ENCODE results near the gene FANCC. TPM values are rescaled to one million over a fixed set of nuclear protein-coding genes. Genes with fewer than 3 reads are reported as not detected.
"Not testable (repeated sequence)": the region's sequence is repeated elsewhere in the genome, so short reads cannot be mapped to it uniquely, and the experiment has no call there.

The FANCC gene
- total RNA-seq, 2 donors from 2014 or later = 17.6 to 23.5 TPM

- peaks cover 37% of the 10 kb centered on the region for H3K9me3 Mint-ChIP-seq
- no peaks in the 10 kb centered on the region for H3K4me1 Mint-ChIP-seq
- Histone ChIP-seq H3K27ac (ENCODE audit: low read depth, low read length) (no peak overlapping the region), H3K4me3 (ENCODE audit: low read length) (no peak overlapping the region), H3K4me1 (ENCODE audit: control insufficient read depth, insufficient read depth, low read length) (no peaks in the 10 kb centered on the region), H3K27me3 (ENCODE audit: control insufficient read depth, insufficient read depth, low read length, poor library complexity, severe bottlenecking) (no peaks in the 10 kb centered on the region), H3K36me3 (ENCODE audit: control insufficient read depth, insufficient read depth, low read length) (no peaks in the 10 kb centered on the region), H3K9ac (ENCODE audit: extremely low read depth, low read length, poor library complexity, severe bottlenecking) (no peak overlapping the region), H3K9me3 (ENCODE audit: control insufficient read depth, low read length) (peaks cover 12% of the 10 kb centered on the region)
- TF ChIP-seq, protein P1, sequence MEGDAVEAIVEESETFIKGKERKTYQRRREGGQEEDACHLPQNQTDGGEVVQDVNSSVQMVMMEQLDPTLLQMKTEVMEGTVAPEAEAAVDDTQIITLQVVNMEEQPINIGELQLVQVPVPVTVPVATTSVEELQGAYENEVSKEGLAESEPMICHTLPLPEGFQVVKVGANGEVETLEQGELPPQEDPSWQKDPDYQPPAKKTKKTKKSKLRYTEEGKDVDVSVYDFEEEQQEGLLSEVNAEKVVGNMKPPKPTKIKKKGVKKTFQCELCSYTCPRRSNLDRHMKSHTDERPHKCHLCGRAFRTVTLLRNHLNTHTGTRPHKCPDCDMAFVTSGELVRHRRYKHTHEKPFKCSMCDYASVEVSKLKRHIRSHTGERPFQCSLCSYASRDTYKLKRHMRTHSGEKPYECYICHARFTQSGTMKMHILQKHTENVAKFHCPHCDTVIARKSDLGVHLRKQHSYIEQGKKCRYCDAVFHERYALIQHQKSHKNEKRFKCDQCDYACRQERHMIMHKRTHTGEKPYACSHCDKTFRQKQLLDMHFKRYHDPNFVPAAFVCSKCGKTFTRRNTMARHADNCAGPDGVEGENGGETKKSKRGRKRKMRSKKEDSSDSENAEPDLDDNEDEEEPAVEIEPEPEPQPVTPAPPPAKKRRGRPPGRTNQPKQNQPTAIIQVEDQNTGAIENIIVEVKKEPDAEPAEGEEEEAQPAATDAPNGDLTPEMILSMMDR (conservative IDR thresholded peaks at IDR 0.05) = no peak
- peaks cover 3% of the 10 kb centered on the region for H3K27me3 Mint-ChIP-seq (ENCODE audit: insufficient read depth)
- no peak for DNase-seq
- H3K36me3 Mint-ChIP-seq (ENCODE audit: low read depth) = no peaks in the 10 kb centered on the region
- H3K4me3 Mint-ChIP-seq = no peak overlapping the region
- H3K27ac Mint-ChIP-seq = no peak overlapping the region
- WGBS, 2 experiments (ENCODE audit: insufficient coverage in 1 of 2, insufficient read length in 1 of 2) = 100% methylated on average over 1 to 2 of the region's 2 CpGs
These were observed 15.9 kb upstream of the FANCC start for GRCh38 chr9:95333426-95333825.

DNA sequence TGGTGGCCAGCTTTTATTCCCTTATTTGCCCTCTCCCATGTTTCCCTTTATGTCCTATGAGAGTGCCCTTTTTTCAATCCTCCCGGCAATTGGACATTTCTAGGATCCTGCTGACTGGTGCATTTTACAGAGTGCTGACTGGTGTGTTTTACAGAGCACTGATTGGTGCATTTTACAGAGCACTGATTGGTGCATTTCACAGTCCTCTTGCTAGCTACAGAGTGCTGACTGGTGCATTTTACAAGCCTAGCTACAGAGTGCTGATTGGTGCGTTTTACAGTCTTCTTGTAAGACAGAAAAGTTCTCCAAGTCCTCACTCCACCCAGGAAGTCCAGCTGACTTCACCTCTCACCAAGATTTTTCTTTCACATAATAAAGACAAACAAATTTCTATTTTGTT lies 15.4 kb upstream of the FANCC start:
- peaks cover 2% of the 10 kb centered on the region for H3K27me3 Mint-ChIP-seq (ENCODE audit: insufficient read depth)
- 94 to 100% methylated on average over 2 of the region's 2 CpGs for WGBS, 2 experiments (ENCODE audit: insufficient coverage in 1 of 2, insufficient read length in 1 of 2)
- Histone ChIP-seq H3K9ac (ENCODE audit: extremely low read depth, low read length, poor library complexity, severe bottlenecking) (no peak overlapping the region), H3K27me3 (ENCODE audit: control insufficient read depth, insufficient read depth, low read length, poor library complexity, severe bottlenecking) (no peaks in the 10 kb centered on the region), H3K4me3 (ENCODE audit: low read length) (no peak overlapping the region), H3K4me1 (ENCODE audit: control insufficient read depth, insufficient read depth, low read length) (no peaks in the 10 kb centered on the region), H3K9me3 (ENCODE audit: control insufficient read depth, low read length) (peaks cover 18% of the 10 kb centered on the region), H3K36me3 (ENCODE audit: control insufficient read depth, insufficient read depth, low read length) (no peaks in the 10 kb centered on the region), H3K27ac (ENCODE audit: low read depth, low read length) (no peak overlapping the region)
- H3K4me3 Mint-ChIP-seq = no peak overlapping the region
- DNase-seq = no peak
- H3K9me3 Mint-ChIP-seq = peaks cover 43% of the 10 kb centered on the region
- no peak overlapping the region for H3K27ac Mint-ChIP-seq
- H3K36me3 Mint-ChIP-seq (ENCODE audit: low read depth) = no peaks in the 10 kb centered on the region
- TF ChIP-seq, protein P1 (conservative IDR thresholded peaks at IDR 0.05) = no peak
- no peaks in the 10 kb centered on the region for H3K4me1 Mint-ChIP-seq

DNA sequence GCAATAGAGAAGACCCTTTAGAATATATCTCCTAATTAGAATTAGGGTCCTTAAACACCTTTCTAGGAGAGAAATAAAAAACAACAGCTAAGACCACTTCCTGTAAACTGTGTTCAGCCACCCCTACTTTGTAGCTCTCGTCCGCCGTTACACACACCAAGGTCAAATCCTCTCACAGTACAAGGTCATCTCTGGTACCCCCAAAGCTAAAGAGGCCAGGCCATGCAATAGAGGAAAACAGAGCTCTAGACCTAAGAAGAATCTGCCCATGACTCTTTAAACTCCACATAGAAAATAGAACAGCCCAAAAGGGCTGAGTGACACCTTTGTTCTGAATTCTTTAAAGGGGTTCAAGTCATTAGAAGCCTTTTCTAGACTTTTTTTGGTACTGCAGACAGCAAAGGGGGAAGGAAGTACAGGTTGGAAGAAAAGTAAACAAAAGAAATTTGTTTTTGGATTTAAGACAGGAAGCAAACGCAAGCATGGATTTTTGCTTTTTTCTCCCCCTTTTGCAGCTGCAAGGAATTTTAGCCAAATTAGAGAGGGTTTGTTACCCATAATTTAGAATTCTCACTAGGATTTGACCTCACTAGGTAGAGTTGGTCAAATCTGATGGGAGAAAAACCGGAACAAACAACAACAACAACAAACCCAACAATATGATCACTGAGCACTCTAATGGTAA lies 13.4 kb upstream of the FANCC start:
- no peak for DNase-seq
- H3K4me1 Mint-ChIP-seq = no peaks in the 10 kb centered on the region
- H3K4me3 Mint-ChIP-seq = no peak overlapping the region
- peaks cover 34% of the 10 kb centered on the region for H3K9me3 ChIP-seq (ENCODE audit: control insufficient read depth, low read length)
- 90 to 97% methylated on average over 1 to 4 of the region's 5 CpGs for WGBS, 2 experiments (ENCODE audit: insufficient coverage in 1 of 2, insufficient read length in 1 of 2)
- H3K36me3 ChIP-seq (ENCODE audit: control insufficient read depth, insufficient read depth, low read length) = no peaks in the 10 kb centered on the region
- H3K4me1 ChIP-seq (ENCODE audit: control insufficient read depth, insufficient read depth, low read length) = no peaks in the 10 kb centered on the region
- no peaks in the 10 kb centered on the region for H3K27me3 ChIP-seq (ENCODE audit: control insufficient read depth, insufficient read depth, low read length, poor library complexity, severe bottlenecking)
- peaks cover 2% of the 10 kb centered on the region for H3K27me3 Mint-ChIP-seq (ENCODE audit: insufficient read depth)
- H3K27ac Mint-ChIP-seq = no peak overlapping the region
- no peak overlapping the region for H3K4me3 ChIP-seq (ENCODE audit: low read length)
- TF ChIP-seq, protein P1 (conservative IDR thresholded peaks at IDR 0.05) = no peak
- H3K9ac ChIP-seq (ENCODE audit: extremely low read depth, low read length, poor library complexity, severe bottlenecking) = no peak overlapping the region
- H3K27ac ChIP-seq (ENCODE audit: low read depth, low read length) = no peak overlapping the region
- peaks cover 57% of the 10 kb centered on the region for H3K9me3 Mint-ChIP-seq
- peaks cover 3% of the 10 kb centered on the region for H3K36me3 Mint-ChIP-seq (ENCODE audit: low read depth)

GRCh38 chr9:95329061-95329460 lies 11.6 kb upstream of the FANCC start:
- H3K4me1 ChIP-seq (ENCODE audit: control insufficient read depth, insufficient read depth, low read length); H3K4me1 Mint-ChIP-seq; H3K27ac Mint-ChIP-seq; H3K4me3 ChIP-seq (ENCODE audit: low read length); H3K4me3 Mint-ChIP-seq; H3K36me3 Mint-ChIP-seq (ENCODE audit: low read depth); H3K36me3 ChIP-seq (ENCODE audit: control insufficient read depth, insufficient read depth, low read length); DNase-seq; H3K27me3 Mint-ChIP-seq (ENCODE audit: insufficient read depth); H3K27ac ChIP-seq (ENCODE audit: low read depth, low read length); H3K9ac ChIP-seq (ENCODE audit: extremely low read depth, low read length, poor library complexity, severe bottlenecking); H3K27me3 ChIP-seq (ENCODE audit: control insufficient read depth, insufficient read depth, low read length, poor library complexity, severe bottlenecking): not testable (repeated sequence)
- peaks cover 52% of the 10 kb centered on the region for H3K9me3 ChIP-seq (ENCODE audit: control insufficient read depth, low read length)
- peaks cover 71% of the 10 kb centered on the region for H3K9me3 Mint-ChIP-seq
- 87 to 100% methylated on average over 5 to 6 of the region's 6 CpGs for WGBS, 2 experiments (ENCODE audit: insufficient coverage in 1 of 2, insufficient read length in 1 of 2)
